OCI-LY1 (cell line): ENCODE results near the gene FAM199X.

Experiments
- CTCF ChIP-seq: fragments of 200-600 bp; sonication (generic), shearing (Covaris generic); IDR thresholded peaks from 2 replicates; pipeline ENCODE4 v1.5.1; 2017; ENCODE audit warnings: mild to moderate bottlenecking, antibody characterized with exemption, low read length, moderate library complexity, mixed read lengths
- EZH2 ChIP-seq: fragments of 200-600 bp; sonication (generic), shearing (Covaris generic); IDR thresholded peaks from 2 replicates; pipeline ENCODE4 v1.8.0; 2017; ENCODE audit warnings: borderline replicate concordance, mixed run types, mild to moderate bottlenecking, antibody characterized with exemption, low read length, moderate library complexity, mixed read lengths

GRCh38 chrX:104134583-104135261, 31.5 kb upstream of the FAM199X start:
- no peak for TF ChIP-seq CTCF
- no peak for TF ChIP-seq EZH2
